ENCODE measurements around the gene CMTM7.

The CMTM7 gene

GRCh38 chr3:32493437-32494414 is 102.1 kb downstream of the CMTM7 start:
- no peak for DNase-seq

GRCh38 chr3:32495085-32495484 is 103.4 kb downstream of the CMTM7 start:
- no peak for DNase-seq

- no peak for DNase-seq
Measured at GRCh38 chr3:32495609-32496008, 104.0 kb downstream of the CMTM7 start.

GRCh38 chr3:32498252-32498651 is 106.6 kb downstream of the CMTM7 start:
- no peak for DNase-seq

GRCh38 chr3:32498992-32499391 is 107.3 kb downstream of the CMTM7 start:
- DNase-seq = no peak

GRCh38 chr3:32499585-32499984 is 107.9 kb downstream of the CMTM7 start:
- DNase-seq = no peak

GRCh38 chr3:32500231-32500630 is 108.6 kb downstream of the CMTM7 start:
- DNase-seq = no peak

- DNase-seq = no peak
Measured at GRCh38 chr3:32500880-32501782, 109.5 kb downstream of the CMTM7 start.

- no peak for DNase-seq
Measured at GRCh38 chr3:32501783-32502117, 110.1 kb downstream of the CMTM7 start.

- DNase-seq = peak; percentile 62
Measured at GRCh38 chr3:32502118-32502945, 110.7 kb downstream of the CMTM7 start, which contains the start of gene CMTM6. Gene CMTM6 (minus strand): TSS chr3:32502852. CDS start chr3:32502745, 107 bp downstream.

GRCh38 chr3:32502946-32503286 is 111.3 kb downstream of the CMTM7 start:
- DNase-seq = no peak
